HCT116 (cell line): ENCODE measurements around the gene HMCES. TPM values are rescaled to one million over a fixed set of nuclear protein-coding genes. Genes with fewer than 3 reads are reported as not detected.

Experiments
- ATAC-seq: fragments of 200-7000 bp; cut with Tn5 transposase; 2 replicates; pipeline ENCODE4 v1.9.1; 2020; ENCODE audit warnings: mild to moderate bottlenecking, moderate library complexity
- BruUV-seq: library from RNA; stranded (reverse); fragments of 400-500 nt; replicated peaks from 2 replicates; lab custom pipeline; 2021; lab: Mats Ljungman, UMichigan
- CTCF ChIA-PET: fragments of 300-600 bp; sonication (Branson Sonifier 250); formaldehyde crosslinking; loops from one replicate; lab custom pipeline; 2021; ENCODE audit warnings: antibody characterized with exemption; lab: Charles Lee
- POLR2A ChIA-PET: fragments of 300-600, 350-600 bp; sonication (Branson Sonifier 250); formaldehyde crosslinking; loops from one replicate; lab custom pipeline; 2021; ENCODE audit warnings: antibody characterized with exemption; lab: Charles Lee
- RAD21 ChIA-PET, 2 experiments: fragments of 300-600 bp; sonication (Branson Sonifier 250); formaldehyde crosslinking; loops; one replicate each; lab custom pipeline; 2023; ENCODE audit warnings: low total read pairs in 2 of 2; ENCODE audit not compliant: uncharacterized antibody in 2 of 2, unreplicated experiment in 2 of 2, low non-redundant PET in 1 of 2; lab: Charles Lee
- DNase-seq: peaks from one replicate; pipeline ENCODE4 v3.0.0-alpha.2; 2010; ENCODE audit warnings: low read depth, low spot score
- H2AFZ ChIP-seq: fragments of 200-600 bp; shearing (Covaris generic), sonication (generic); 2 replicates; pipeline ENCODE4 v1.6.1; 2017; ENCODE audit warnings: low read depth, mixed run types, mixed read lengths, antibody characterized with exemption, low read length; ENCODE audit not compliant: poor library complexity, severe bottlenecking
- H3K27ac ChIP-seq: 2 replicates; pipeline ENCODE4 v1.5.1; 2012; ENCODE audit warnings: low read depth, low read length
- H3K27me3 ChIP-seq: fragments of 200-600 bp; sonication (generic); 2 replicates; pipeline ENCODE4 v1.6.1; 2016; ENCODE audit warnings: mixed run types, low read length, mixed read lengths; ENCODE audit not compliant: insufficient read depth
- H3K36me3 ChIP-seq, 2 experiments: fragments of 200-500 bp in 1 of 2; fragments of 200-600 bp in 1 of 2; sonication (Bioruptor generic) in 1 of 2; sonication (generic) in 1 of 2; 2 replicates each; pipeline versions ENCODE4 v1.5.1 to v1.6.1; 2014 to 2016; ENCODE audit warnings: low read length in 2 of 2, inconsistent platforms in 1 of 2, mixed read lengths in 1 of 2, mixed run types in 1 of 2; ENCODE audit not compliant: insufficient read depth in 2 of 2, control insufficient read depth in 1 of 2
- H3K4me1 ChIP-seq, 2 experiments: fragments of 200-600 bp in 1 of 2; sonication (generic) in 1 of 2; 2 replicates each; pipeline versions ENCODE4 v1.5.1 to v1.6.1; 2012 to 2017; ENCODE audit warnings: low read length in 2 of 2, inconsistent platforms in 1 of 2, mild to moderate bottlenecking in 1 of 2, mixed read lengths in 1 of 2, mixed run types in 1 of 2, moderate library complexity in 1 of 2; ENCODE audit not compliant: insufficient read depth in 2 of 2, control insufficient read depth in 1 of 2
- H3K4me2 ChIP-seq: fragments of 200-600 bp; sonication (generic); 2 replicates; pipeline ENCODE4 v1.6.1; 2017; ENCODE audit warnings: mixed run types, low read length, mixed read lengths
- H3K4me3 ChIP-seq, 2 experiments: fragments of 200-600 bp in 1 of 2; sonication (generic) in 1 of 2; replicated peaks in 1 of 2; 2 replicates each; pipeline ENCODE4 v1.5.1; 2011 to 2016; ENCODE audit warnings: low read length in 2 of 2, control low read depth in 1 of 2, low read depth in 1 of 2, mild to moderate bottlenecking in 1 of 2, mixed read lengths in 1 of 2, mixed run types in 1 of 2
- H3K79me2 ChIP-seq: fragments of 200-600 bp; sonication (generic); 2 replicates; pipeline ENCODE4 v1.6.1; 2017; ENCODE audit warnings: mild to moderate bottlenecking, mixed run types, low read length, moderate library complexity, mixed read lengths; ENCODE audit not compliant: insufficient read depth
- H3K9ac ChIP-seq: fragments of 200-600 bp; sonication (generic); 2 replicates; pipeline ENCODE4 v1.6.1; 2016; ENCODE audit warnings: low read length, mixed read lengths
- H3K9me2 ChIP-seq: fragments of 200-600 bp; sonication (generic), shearing (Covaris generic); 2 replicates; pipeline ENCODE4 v1.6.1; 2017; ENCODE audit warnings: mixed run types, mild to moderate bottlenecking, moderate library complexity; ENCODE audit not compliant: insufficient read depth
- H3K9me3 ChIP-seq, 2 experiments: fragments of 200-500 bp in 1 of 2; fragments of 200-600 bp in 1 of 2; sonication (Bioruptor generic) in 1 of 2; sonication (generic) in 1 of 2; 2 replicates each; pipeline ENCODE4 v1.6.1; 2014 to 2017; ENCODE audit warnings: low read length in 2 of 2, mixed read lengths in 2 of 2, inconsistent platforms in 1 of 2, low read depth in 1 of 2, mild to moderate bottlenecking in 1 of 2, mixed run types in 1 of 2, moderate library complexity in 1 of 2; ENCODE audit not compliant: control insufficient read depth in 1 of 2, insufficient read depth in 1 of 2
- H4K20me1 ChIP-seq: fragments of 200-600 bp; sonication (generic), shearing (Covaris generic); 2 replicates; pipeline ENCODE4 v1.6.1; 2017; ENCODE audit warnings: mixed run types, mild to moderate bottlenecking, moderate library complexity; ENCODE audit not compliant: insufficient read depth
- ATF3 ChIP-seq: IDR thresholded peaks from 2 replicates; pipeline ENCODE4 v1.6.1; 2012
- CEBPB ChIP-seq: IDR thresholded peaks from 2 replicates; pipeline ENCODE4 v1.6.1; 2012; ENCODE audit warnings: low read depth
- ELF1 ChIP-seq: IDR thresholded peaks from 2 replicates; pipeline ENCODE4 v1.6.1; 2012; ENCODE audit warnings: low read depth, borderline replicate concordance
- EZH2 ChIP-seq: fragments of 200-600 bp; sonication (generic); IDR thresholded peaks from 2 replicates; pipeline ENCODE4 v1.6.1; 2017; ENCODE audit warnings: antibody characterized with exemption, mixed run types
- EZH2phosphoT487 ChIP-seq: fragments of 200-600 bp; IDR thresholded peaks from 2 replicates; pipeline ENCODE4 v1.6.1; 2018; ENCODE audit warnings: antibody characterized with exemption, borderline replicate concordance
- JUND ChIP-seq: IDR thresholded peaks from 2 replicates; pipeline ENCODE4 v1.6.1; 2012
- POLR2A ChIP-seq: IDR thresholded peaks from 2 replicates; pipeline ENCODE4 v1.7.0; 2011; ENCODE audit warnings: borderline replicate concordance; ENCODE audit not compliant: insufficient read depth, insufficient read length; ENCODE audit errors: extremely low read depth
- RAD21 ChIP-seq: IDR thresholded peaks from 2 replicates; pipeline ENCODE4 v1.6.1; 2012; ENCODE audit warnings: low read depth, mild to moderate bottlenecking
- SIN3A ChIP-seq: IDR thresholded peaks from 2 replicates; pipeline ENCODE4 v1.6.1; 2012; ENCODE audit warnings: low read depth
- SP1 ChIP-seq: IDR thresholded peaks from 2 replicates; pipeline ENCODE4 v1.6.1; 2012; ENCODE audit warnings: low read depth
- SRF ChIP-seq: IDR thresholded peaks from 2 replicates; pipeline ENCODE4 v1.6.1; 2012; ENCODE audit warnings: low read depth
- TCF7L2 ChIP-seq: IDR thresholded peaks from 2 replicates; pipeline ENCODE4 v1.7.0; 2011; ENCODE audit warnings: borderline replicate concordance, inconsistent platforms; ENCODE audit not compliant: insufficient read depth, insufficient read length; ENCODE audit errors: extremely low read depth
- ZFX ChIP-seq: fragments of 450-650 bp; IDR thresholded peaks from 2 replicates; pipeline ENCODE4 v1.6.1; 2017
- ZNF274 ChIP-seq: fragments of 200-500 bp; sonication (Bioruptor generic); IDR thresholded peaks from 2 replicates; pipeline ENCODE4 v1.6.1; 2014; ENCODE audit warnings: mild to moderate bottlenecking, low read depth, low read length, inconsistent platforms
- intact Hi-C: fragments of 100-400 bp; cut with micrococcal nuclease; formaldehyde crosslinking; loops from 2 replicates; pipeline ENCODE4 v1.10.0; 2022
- total RNA-seq: library from RNA; stranded (reverse); gene quantifications from one replicate; pipeline ENCODE4 v1.2.1, GENCODE V29; 2021; ENCODE audit not compliant: unreplicated experiment
- TF ChIP-seq, protein P1 (sequence below): IDR thresholded peaks from 2 replicates; pipeline ENCODE4 v1.6.1; 2011; ENCODE audit warnings: mild to moderate bottlenecking, low read length, moderate library complexity; ENCODE audit not compliant: insufficient replicate concordance; ENCODE audit errors: extremely low read depth
- TF ChIP-seq, protein P2 (sequence below): IDR thresholded peaks from 2 replicates; pipeline ENCODE4 v1.6.1; 2012
- TF ChIP-seq, protein P3 (sequence below), 3 experiments: fragments of 200-600 bp in 1 of 3; sonication (generic) in 1 of 3; IDR thresholded peaks in 2 of 3; conservative IDR thresholded peaks in 1 of 3; 2 replicates each; pipeline ENCODE4 v1.5.1; 2012 to 2017; ENCODE audit warnings: low read depth in 2 of 3, low read length in 2 of 3, antibody characterized with exemption in 1 of 3, borderline replicate concordance in 1 of 3, control low read depth in 1 of 3, mild to moderate bottlenecking in 1 of 3, mixed read lengths in 1 of 3, mixed run types in 1 of 3, moderate library complexity in 1 of 3; ENCODE audit not compliant: insufficient read depth in 1 of 3

Gene HMCES
- total RNA-seq, 1 experiment from 2014 or later: 78.9 TPM

GRCh38 chr3:129343643-129344360, 65.1 kb downstream of the HMCES start:
- TF ChIP-seq SP1 (no peak), ZFX (0 out of 2 replicates have a peak, but pooled peaks have one; percentile 16), ELF1 (no peak), EZH2 (no peak), RAD21 (no peak), SRF (no peak), POLR2A (no peak), JUND (no peak), CEBPB (no peak), ATF3 (no peak), SIN3A (no peak), TCF7L2 (no peak), EZH2phosphoT487 (no peak), ZNF274 (no peak)
- TF ChIP-seq, protein P1, sequence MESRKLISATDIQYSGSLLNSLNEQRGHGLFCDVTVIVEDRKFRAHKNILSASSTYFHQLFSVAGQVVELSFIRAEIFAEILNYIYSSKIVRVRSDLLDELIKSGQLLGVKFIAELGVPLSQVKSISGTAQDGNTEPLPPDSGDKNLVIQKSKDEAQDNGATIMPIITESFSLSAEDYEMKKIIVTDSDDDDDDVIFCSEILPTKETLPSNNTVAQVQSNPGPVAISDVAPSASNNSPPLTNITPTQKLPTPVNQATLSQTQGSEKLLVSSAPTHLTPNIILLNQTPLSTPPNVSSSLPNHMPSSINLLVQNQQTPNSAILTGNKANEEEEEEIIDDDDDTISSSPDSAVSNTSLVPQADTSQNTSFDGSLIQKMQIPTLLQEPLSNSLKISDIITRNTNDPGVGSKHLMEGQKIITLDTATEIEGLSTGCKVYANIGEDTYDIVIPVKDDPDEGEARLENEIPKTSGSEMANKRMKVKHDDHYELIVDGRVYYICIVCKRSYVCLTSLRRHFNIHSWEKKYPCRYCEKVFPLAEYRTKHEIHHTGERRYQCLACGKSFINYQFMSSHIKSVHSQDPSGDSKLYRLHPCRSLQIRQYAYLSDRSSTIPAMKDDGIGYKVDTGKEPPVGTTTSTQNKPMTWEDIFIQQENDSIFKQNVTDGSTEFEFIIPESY: no peak
- TF ChIP-seq, protein P2, sequence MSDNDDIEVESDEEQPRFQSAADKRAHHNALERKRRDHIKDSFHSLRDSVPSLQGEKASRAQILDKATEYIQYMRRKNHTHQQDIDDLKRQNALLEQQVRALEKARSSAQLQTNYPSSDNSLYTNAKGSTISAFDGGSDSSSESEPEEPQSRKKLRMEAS: no peak
- TF ChIP-seq, protein P3, sequence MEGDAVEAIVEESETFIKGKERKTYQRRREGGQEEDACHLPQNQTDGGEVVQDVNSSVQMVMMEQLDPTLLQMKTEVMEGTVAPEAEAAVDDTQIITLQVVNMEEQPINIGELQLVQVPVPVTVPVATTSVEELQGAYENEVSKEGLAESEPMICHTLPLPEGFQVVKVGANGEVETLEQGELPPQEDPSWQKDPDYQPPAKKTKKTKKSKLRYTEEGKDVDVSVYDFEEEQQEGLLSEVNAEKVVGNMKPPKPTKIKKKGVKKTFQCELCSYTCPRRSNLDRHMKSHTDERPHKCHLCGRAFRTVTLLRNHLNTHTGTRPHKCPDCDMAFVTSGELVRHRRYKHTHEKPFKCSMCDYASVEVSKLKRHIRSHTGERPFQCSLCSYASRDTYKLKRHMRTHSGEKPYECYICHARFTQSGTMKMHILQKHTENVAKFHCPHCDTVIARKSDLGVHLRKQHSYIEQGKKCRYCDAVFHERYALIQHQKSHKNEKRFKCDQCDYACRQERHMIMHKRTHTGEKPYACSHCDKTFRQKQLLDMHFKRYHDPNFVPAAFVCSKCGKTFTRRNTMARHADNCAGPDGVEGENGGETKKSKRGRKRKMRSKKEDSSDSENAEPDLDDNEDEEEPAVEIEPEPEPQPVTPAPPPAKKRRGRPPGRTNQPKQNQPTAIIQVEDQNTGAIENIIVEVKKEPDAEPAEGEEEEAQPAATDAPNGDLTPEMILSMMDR (IDR thresholded peaks at IDR 0.05 in 2 of 3, conservative IDR thresholded peaks at IDR 0.05 in 1 of 3; ENCODE audit: borderline replicate concordance in 1 of 3, insufficient read depth in 1 of 3, low read depth in 2 of 3, low read length in 2 of 3): peak; percentile 48 to 58 (median 50); a peak in 5 of 6 replicates
- TF ChIP-seq, all 23 proteins: peak for 2
- Histone ChIP-seq H3K79me2 (no peaks in the 10 kb centered on the region), H3K27ac (no peak overlapping the region), H2AFZ (no peak overlapping the region), H3K4me2 (peak overlapping the region; percentile 48), H3K9me2 (no peaks in the 10 kb centered on the region), H4K20me1 (no peaks in the 10 kb centered on the region), H3K27me3 (no peaks in the 10 kb centered on the region), H3K4me1 (peaks cover 9 to 13% of the 10 kb centered on the region in 2 experiments; a peak in 2 of 4 replicates), H3K9ac (no peak overlapping the region), H3K9me3 (no peaks in the 10 kb centered on the region), H3K36me3 (no peaks in the 10 kb centered on the region), H3K4me3 (no peak overlapping the region)
- BruUV-seq: no TSS peak
- intact Hi-C loops: no loop called here
- ChIA-PET RAD21 (no interaction called here), POLR2A (no interaction called here), CTCF (no interaction called here)
- ATAC-seq (peak; percentile 89), DNase-seq (peak; percentile 21)
